ENCODE results near the gene NUDT17.

GRCh38 chr1:145886816-145887215 is 41.4 kb downstream of the NUDT17 start:
- no peak for TF ChIP-seq CTCF (IDR thresholded peaks at IDR 0.05; ENCODE audit: insufficient read depth, low read depth, low read length)
- no peak for TF ChIP-seq EZH2 (IDR thresholded peaks at IDR 0.05; ENCODE audit: insufficient read depth, low read length)

Data from astrocyte (in vitro differentiated cells and primary cell).